Trophoblast cell (in vitro differentiated cells and primary cell): Measurements from ENCODE around the gene CD101.

Source experiments
- DNase-seq, 2 donors: peaks; one replicate each; pipeline ENCODE4 v3.0.0-alpha.2; 2016
- H2AFZ ChIP-seq: 2 replicates; pipeline ENCODE4 v1.6.1; 2013; ENCODE audit warnings: low read length, moderate library complexity, mild to moderate bottlenecking; ENCODE audit not compliant: insufficient read depth, poor library complexity
- H2AK5ac ChIP-seq: 2 replicates; pipeline ENCODE4 v1.6.1; 2013; ENCODE audit warnings: mild to moderate bottlenecking, low read length
- H2BK120ac ChIP-seq: 2 replicates; pipeline ENCODE4 v1.6.1; 2013; ENCODE audit warnings: low read length, mild to moderate bottlenecking, moderate library complexity; ENCODE audit not compliant: insufficient read depth, poor library complexity
- H2BK12ac ChIP-seq: 2 replicates; pipeline ENCODE4 v1.6.1; 2013; ENCODE audit warnings: mild to moderate bottlenecking, low read length, moderate library complexity
- H2BK5ac ChIP-seq: 2 replicates; pipeline ENCODE4 v1.6.1; 2013; ENCODE audit warnings: low read length, low read depth, moderate library complexity, mild to moderate bottlenecking; ENCODE audit not compliant: poor library complexity
- H3K14ac ChIP-seq: 2 replicates; pipeline ENCODE4 v1.6.1; 2013; ENCODE audit warnings: mild to moderate bottlenecking, low read length
- H3K18ac ChIP-seq: 2 replicates; pipeline ENCODE4 v1.6.1; 2013; ENCODE audit warnings: mild to moderate bottlenecking, low read length
- H3K23ac ChIP-seq: 2 replicates; pipeline ENCODE4 v1.6.1; 2013; ENCODE audit warnings: low read length
- H3K27ac ChIP-seq: 2 replicates; pipeline ENCODE4 v1.5.1; 2013; ENCODE audit warnings: low read depth, mild to moderate bottlenecking, inconsistent platforms, low read length, moderate library complexity
- H3K27me3 ChIP-seq: 2 replicates; pipeline ENCODE4 v1.6.1; 2013; ENCODE audit warnings: inconsistent platforms, mild to moderate bottlenecking, low read length, moderate library complexity; ENCODE audit not compliant: insufficient read depth
- H3K36me3 ChIP-seq, 2 experiments: 1 replicate in 1 of 2; 2 replicates in 1 of 2; pipeline ENCODE4 v1.6.1; 2013; ENCODE audit warnings: low read length in 2 of 2, mild to moderate bottlenecking in 2 of 2, moderate library complexity in 1 of 2; ENCODE audit not compliant: insufficient read depth in 2 of 2, control insufficient read depth in 1 of 2
- H3K4ac ChIP-seq: 2 replicates; pipeline ENCODE4 v1.6.1; 2013; ENCODE audit warnings: low read depth, mild to moderate bottlenecking, low read length, moderate library complexity
- H3K4me1 ChIP-seq, 2 experiments: 1 replicate in 1 of 2; 2 replicates in 1 of 2; pipeline ENCODE4 v1.6.1; 2013; ENCODE audit warnings: low read length in 2 of 2, mild to moderate bottlenecking in 2 of 2, moderate library complexity in 1 of 2; ENCODE audit not compliant: insufficient read depth in 2 of 2, control insufficient read depth in 1 of 2
- H3K4me2 ChIP-seq: 2 replicates; pipeline ENCODE4 v1.6.1; 2013; ENCODE audit warnings: inconsistent platforms, mild to moderate bottlenecking, low read length, moderate library complexity
- H3K4me3 ChIP-seq: 2 replicates; pipeline ENCODE4 v1.5.1; 2013; ENCODE audit warnings: mild to moderate bottlenecking, low read depth, low read length, inconsistent platforms
- H3K79me1 ChIP-seq: one replicate; pipeline ENCODE4 v1.6.1; 2013; ENCODE audit warnings: low read length
- H3K79me2 ChIP-seq: 2 replicates; pipeline ENCODE4 v1.6.1; 2013; ENCODE audit warnings: low read length, mild to moderate bottlenecking; ENCODE audit not compliant: control insufficient read depth, insufficient read depth, poor library complexity
- H3K9ac ChIP-seq: 2 replicates; pipeline ENCODE4 v1.6.1; 2013; ENCODE audit warnings: mild to moderate bottlenecking, low read length
- H3K9me3 ChIP-seq: 2 replicates; pipeline ENCODE4 v1.6.1; 2013; ENCODE audit warnings: low read depth, mild to moderate bottlenecking, control low read depth, inconsistent platforms, low read length; ENCODE audit not compliant: insufficient read depth
- H4K12ac ChIP-seq: 2 replicates; pipeline ENCODE4 v1.6.1; 2013; ENCODE audit warnings: low read depth, mild to moderate bottlenecking, low read length, moderate library complexity
- H4K8ac ChIP-seq: 2 replicates; pipeline ENCODE4 v1.6.1; 2013; ENCODE audit warnings: low read depth, mild to moderate bottlenecking, low read length, moderate library complexity
- H4K91ac ChIP-seq: one replicate; pipeline ENCODE4 v1.6.1; 2013; ENCODE audit warnings: low read depth, mild to moderate bottlenecking, low read length, moderate library complexity
- WGBS: extraction: QIAGEN DNeasy Blood & Tissue Kit; methylation state at CpG from one replicate; pipeline ENCODE4 v1.1.7; 2013; ENCODE audit warnings: missing lambda C conversion rate; ENCODE audit not compliant: insufficient read length, insufficient coverage; ENCODE audit errors: extremely low coverage; 5-methylcytosine and 5-hydroxymethylcytosine counted together

CD101 gene

DNA sequence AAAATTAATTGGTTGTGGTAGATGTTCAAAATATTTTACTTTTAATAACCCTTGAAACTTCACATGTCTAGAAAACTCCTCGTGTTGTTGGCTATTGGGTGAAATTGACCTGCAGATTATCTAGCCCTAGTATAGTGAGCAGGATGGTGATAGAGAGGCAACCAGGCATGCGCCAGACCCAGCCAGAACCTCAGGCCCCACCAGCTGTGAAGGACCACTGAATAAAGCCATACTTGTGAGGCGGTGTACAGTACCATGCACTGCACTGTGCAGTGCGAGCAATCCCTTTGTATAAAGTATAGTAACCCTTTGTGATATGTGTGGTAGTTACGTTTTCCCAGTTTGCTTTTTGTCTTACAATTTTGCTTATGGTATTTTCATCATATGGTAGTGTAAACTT, 67.0 kb downstream of the CD101 start:
- Histone ChIP-seq H3K79me2 (peaks cover 2% of the 10 kb centered on the region), H2BK5ac (no peak overlapping the region), H2BK120ac (peak overlapping the region; percentile 29), H2AFZ (no peak overlapping the region), H3K18ac (peak overlapping the region; percentile 19), H4K12ac (no peak overlapping the region), H3K27me3 (no peaks in the 10 kb centered on the region), H3K9ac (no peak overlapping the region), H3K14ac (peak overlapping the region; percentile 7), H3K79me1 (no peaks in the 10 kb centered on the region), H4K91ac (no peak overlapping the region), H3K27ac (no peak overlapping the region), H2BK12ac (no peak overlapping the region), H3K23ac (no peak overlapping the region), H4K8ac (no peak overlapping the region), H3K9me3 (peaks cover 1% of the 10 kb centered on the region), H2AK5ac (no peak overlapping the region), H3K4me3 (no peak overlapping the region), H3K4me2 (no peak overlapping the region), H3K4ac (no peak overlapping the region), H3K4me1 (no peaks in the 10 kb centered on the region), H3K36me3 (peaks cover 0 to 3% of the 10 kb centered on the region in 2 experiments)
- no CpG with 5 or more reads among the region's 5 CpGs for WGBS
- no peak for DNase-seq

DNA sequence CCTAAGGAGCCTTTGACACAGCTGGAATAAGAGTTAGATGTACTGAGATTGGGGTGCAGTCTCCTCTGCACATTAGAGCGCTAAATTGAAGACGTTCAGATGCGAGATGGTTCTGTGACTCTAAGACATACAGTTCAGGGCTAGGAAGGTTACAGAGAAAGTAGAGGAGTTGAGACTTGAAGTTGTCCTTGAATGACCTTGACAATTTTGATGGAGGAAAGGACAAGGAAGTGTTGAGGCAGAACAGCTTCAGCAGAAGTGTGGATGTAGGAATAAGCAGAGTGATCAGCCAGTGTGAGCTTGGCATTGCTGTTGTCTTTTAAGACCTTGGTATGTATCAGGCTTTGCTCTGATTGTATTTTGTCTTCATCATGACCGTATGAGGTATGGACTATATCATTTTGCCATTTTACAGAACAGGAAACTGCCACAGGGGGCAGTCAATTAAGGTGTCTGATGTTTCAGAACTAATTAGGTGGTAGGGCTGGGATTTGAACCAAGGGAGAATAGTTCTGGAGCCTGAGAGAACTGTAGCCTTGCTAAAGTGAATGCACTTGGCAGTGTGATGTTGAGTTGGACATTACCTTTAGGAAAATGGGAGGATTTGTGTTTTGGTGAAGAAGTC, 67.8 kb downstream of the CD101 start:
- Histone ChIP-seq H3K18ac (no peak overlapping the region), H3K27ac (no peak overlapping the region), H3K4me1 (no peaks in the 10 kb centered on the region), H3K4me2 (no peak overlapping the region), H4K91ac (no peak overlapping the region), H3K9me3 (peaks cover 1% of the 10 kb centered on the region), H3K27me3 (no peaks in the 10 kb centered on the region), H3K23ac (no peak overlapping the region), H2BK5ac (no peak overlapping the region), H2BK12ac (peak overlapping the region; percentile 26), H3K9ac (no peak overlapping the region), H3K36me3 (peaks cover 0 to 3% of the 10 kb centered on the region in 2 experiments), H2AK5ac (no peak overlapping the region), H4K8ac (peak overlapping the region; percentile 6), H3K79me2 (peaks cover 2% of the 10 kb centered on the region), H3K14ac (no peak overlapping the region), H4K12ac (no peak overlapping the region), H3K4me3 (no peak overlapping the region), H2BK120ac (no peak overlapping the region), H2AFZ (no peak overlapping the region), H3K79me1 (no peaks in the 10 kb centered on the region), H3K4ac (no peak overlapping the region)
- no CpG with 5 or more reads among the region's 4 CpGs for WGBS
- peak in 1 of 2 donors; percentile 7 for DNase-seq

DNA sequence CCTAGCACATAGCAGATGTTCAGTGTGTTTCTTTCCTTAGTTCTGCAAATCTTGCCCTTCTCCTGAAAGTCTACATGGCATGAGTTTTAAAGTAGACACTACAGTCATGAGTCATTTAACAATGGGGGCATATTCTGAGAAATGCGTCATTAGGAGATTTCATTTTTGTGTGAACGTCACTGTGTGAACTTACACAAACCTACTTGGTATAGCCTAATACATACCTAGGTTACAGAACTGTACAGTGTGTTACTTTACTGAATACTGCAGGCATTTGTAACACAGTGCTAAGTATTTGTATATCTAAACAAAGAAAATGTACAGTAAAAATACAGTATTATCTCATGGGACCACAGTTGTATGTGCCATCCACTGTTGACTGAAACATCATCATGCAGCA, 68.6 kb downstream of the CD101 start:
- Histone ChIP-seq H2BK5ac (no peak overlapping the region), H4K12ac (no peak overlapping the region), H3K18ac (no peak overlapping the region), H2AK5ac (no peak overlapping the region), H3K9ac (no peak overlapping the region), H2BK12ac (no peak overlapping the region), H3K4ac (no peak overlapping the region), H2AFZ (no peak overlapping the region), H3K4me3 (no peak overlapping the region), H2BK120ac (no peak overlapping the region), H4K8ac (no peak overlapping the region), H3K14ac (no peak overlapping the region), H4K91ac (no peak overlapping the region), H3K27me3 (no peaks in the 10 kb centered on the region), H3K79me1 (no peaks in the 10 kb centered on the region), H3K9me3 (peaks cover 1% of the 10 kb centered on the region), H3K23ac (no peak overlapping the region), H3K27ac (no peak overlapping the region), H3K36me3 (peaks cover 2 to 3% of the 10 kb centered on the region in 2 experiments), H3K79me2 (peaks cover 2% of the 10 kb centered on the region), H3K4me1 (no peaks in the 10 kb centered on the region), H3K4me2 (no peak overlapping the region)
- WGBS: no CpG with 5 or more reads among the region's 2 CpGs
- peak; percentile 52 to 95 for DNase-seq

DNA sequence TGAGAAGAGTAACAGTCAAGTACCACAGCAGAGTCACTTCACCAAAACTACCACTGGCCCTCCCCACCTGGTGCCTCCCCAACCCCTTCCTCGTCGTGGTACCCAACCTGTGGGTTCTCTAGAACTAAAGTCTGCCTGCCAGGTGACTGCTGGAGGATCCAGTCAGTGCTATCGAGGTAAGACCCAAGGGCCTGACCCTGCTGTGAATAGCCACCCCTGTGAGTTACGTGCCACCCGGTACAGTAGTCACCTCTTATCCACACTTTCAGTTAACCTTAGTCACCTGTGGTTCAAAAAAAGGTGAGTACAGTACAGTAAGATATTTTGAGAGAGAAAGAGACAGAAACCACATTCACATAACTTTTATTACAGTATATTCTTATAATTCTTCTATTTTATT, 75.1 kb downstream of the CD101 start:
- Histone ChIP-seq H3K79me1 (no peaks in the 10 kb centered on the region), H3K9me3 (no peaks in the 10 kb centered on the region), H3K18ac (no peak overlapping the region), H3K9ac (no peak overlapping the region), H3K4me1 (peaks cover 0 to 3% of the 10 kb centered on the region in 2 experiments), H3K4ac (no peak overlapping the region), H4K8ac (no peak overlapping the region), H4K91ac (no peak overlapping the region), H3K27me3 (no peaks in the 10 kb centered on the region), H2BK12ac (no peak overlapping the region), H3K4me3 (no peak overlapping the region), H3K79me2 (no peaks in the 10 kb centered on the region), H2AK5ac (peak overlapping the region; percentile 73), H2BK5ac (peak overlapping the region; percentile 29), H3K4me2 (no peak overlapping the region), H3K27ac (no peak overlapping the region), H3K14ac (no peak overlapping the region), H3K23ac (no peak overlapping the region), H2BK120ac (peak overlapping the region; percentile 27), H3K36me3 (peaks cover 7 to 27% of the 10 kb centered on the region in 2 experiments), H4K12ac (no peak overlapping the region), H2AFZ (no peak overlapping the region)
- WGBS: no CpG with 5 or more reads among the region's 5 CpGs
- DNase-seq: no peak
